Naive thymus-derived CD4-positive, alpha-beta T cell (primary cell): ENCODE measurements around the gene TECPR1. TPM values are rescaled to one million over a fixed set of nuclear protein-coding genes. Genes with fewer than 3 reads are reported as not detected.
A peak's percentile ranks its signal among the peaks of the same experiment; 100 is the strongest.

Experiments used
- ATAC-seq: fragments of 150-1000 bp; cut with Tn5 transposase; 2 replicates; pipeline ENCODE4 v1.10.0; 2021; ENCODE audit warnings: mild to moderate bottlenecking, moderate library complexity
- CTCF ChIA-PET: fragments of 350-600 bp; sonication (Branson Sonifier 250); formaldehyde crosslinking; loops from one replicate; lab custom pipeline; 2021; ENCODE audit warnings: antibody characterized with exemption; lab: Charles Lee
- POLR2A ChIA-PET: fragments of 350-600 bp; sonication (Branson Sonifier 250); formaldehyde crosslinking; loops from one replicate; lab custom pipeline; 2021; ENCODE audit warnings: antibody characterized with exemption, inconsistent platforms; lab: Charles Lee
- DNase-seq, 9 donors: peaks; one replicate each; pipeline versions ENCODE4 v3.0.0 to v3.0.0-alpha.2; 2020 to 2022; ENCODE audit warnings: mixed read lengths in 1 of 9
- H3K27ac ChIP-seq: one replicate; pipeline ENCODE4 v1.7.0; 2013; ENCODE audit warnings: mild to moderate bottlenecking, low read depth, low read length, moderate library complexity
- H3K27me3 ChIP-seq, 2 donors: one replicate each; pipeline ENCODE4 v1.7.0; 2013; ENCODE audit warnings: low read length in 2 of 2, mild to moderate bottlenecking in 2 of 2, moderate library complexity in 2 of 2; ENCODE audit not compliant: control insufficient read depth in 2 of 2, insufficient read depth in 2 of 2
- H3K36me3 ChIP-seq, 3 experiments: 1 replicate in 2 of 3; 2 replicates in 1 of 3; pipeline ENCODE4 v1.7.0; 2013; ENCODE audit warnings: low read length in 3 of 3, mild to moderate bottlenecking in 3 of 3, moderate library complexity in 1 of 3; ENCODE audit not compliant: insufficient read depth in 3 of 3, control insufficient read depth in 2 of 3
- H3K4me1 ChIP-seq, 2 donors: one replicate each; pipeline ENCODE4 v1.7.0; 2013; ENCODE audit warnings: low read length in 2 of 2, mild to moderate bottlenecking in 2 of 2, moderate library complexity in 1 of 2; ENCODE audit not compliant: control insufficient read depth in 2 of 2, insufficient read depth in 2 of 2
- H3K4me3 ChIP-seq: 2 replicates; pipeline ENCODE4 v1.7.0; 2013; ENCODE audit warnings: mild to moderate bottlenecking, low read length
- H3K9me3 ChIP-seq, 3 experiments: 1 replicate in 2 of 3; 2 replicates in 1 of 3; pipeline ENCODE4 v1.7.0; 2013; ENCODE audit warnings: low read length in 3 of 3; ENCODE audit not compliant: control insufficient read depth in 2 of 3
- H3K27ac Mint-ChIP-seq, 9 donors: one replicate each; pipeline ENCODE4 v1.8.0; 2020 to 2022; ENCODE audit warnings: mixed read lengths in 9 of 9, mild to moderate bottlenecking in 8 of 9, moderate library complexity in 5 of 9, inconsistent platforms in 2 of 9
- H3K27me3 Mint-ChIP-seq, 5 donors: one replicate each; pipeline ENCODE4 v1.8.0; 2021 to 2022; ENCODE audit warnings: mixed read lengths in 5 of 5, mild to moderate bottlenecking in 1 of 5
- H3K36me3 Mint-ChIP-seq, 5 donors: one replicate each; pipeline ENCODE4 v1.8.0; 2020 to 2022; ENCODE audit warnings: mixed read lengths in 5 of 5, mild to moderate bottlenecking in 3 of 5, inconsistent platforms in 1 of 5
- H3K4me1 Mint-ChIP-seq, 7 donors: one replicate each; pipeline ENCODE4 v1.8.0; 2020 to 2022; ENCODE audit warnings: mixed read lengths in 7 of 7, mild to moderate bottlenecking in 3 of 7, inconsistent platforms in 1 of 7
- H3K4me3 Mint-ChIP-seq, 10 donors: one replicate each; pipeline ENCODE4 v1.8.0; 2020 to 2022; ENCODE audit warnings: mild to moderate bottlenecking in 10 of 10, mixed read lengths in 10 of 10, moderate library complexity in 6 of 10, inconsistent platforms in 2 of 10
- H3K9me3 Mint-ChIP-seq, 11 donors: one replicate each; pipeline ENCODE4 v1.8.0; 2020 to 2022; ENCODE audit warnings: mixed read lengths in 11 of 11, mild to moderate bottlenecking in 4 of 11, inconsistent platforms in 1 of 11, moderate library complexity in 1 of 11
- intact Hi-C, 2 donors: fragments of 100-400 bp; cut with micrococcal nuclease; formaldehyde crosslinking; loops; one replicate each; pipeline ENCODE4 v1.15.1; 2023
- polyA plus RNA-seq, 2 donors: library from polyadenylated mRNA; unstranded; fragments of 300-500 nt; fragmentation: Illumina TruSeq; gene quantifications; one replicate each; pipeline ENCODE4 v1.2.3, GENCODE V29; 2021
- total RNA-seq, 6 experiments: library from RNA in 5 of 6; stranded (reverse) in 5 of 6; gene quantifications; 1 replicate in 5 of 6; 2 replicates in 1 of 6; pipeline ENCODE4 v1.2.3 and lab custom pipeline; 2021 to 2026

The TECPR1 gene
- total and polyA plus RNA-seq, 7 experiments from 2014 or later, result 21.0 to 203 (median 119) TPM

- H3K4me1 Mint-ChIP-seq, result peaks cover 5 to 17% (median 14%) of the 10 kb centered on the region in 7 donors
- no peaks in the 10 kb centered on the region for H3K27me3 ChIP-seq
- DNase-seq (no peak), ATAC-seq (no peak)
- intact Hi-C loops, result no loop called here
- H3K27ac ChIP-seq, result no peak overlapping the region
- peaks cover 0 to 5% (median 3%) of the 10 kb centered on the region in 11 donors for H3K9me3 Mint-ChIP-seq
- peak overlapping the region in 2 of 9 donors; percentile 36 to 48 for H3K27ac Mint-ChIP-seq
- H3K4me3 ChIP-seq, result no peak overlapping the region
- no peaks in the 10 kb centered on the region for H3K9me3 ChIP-seq
- ChIA-PET POLR2A (interaction anchor here (0.6 kb wide), 1 partner anchor 57 kb away, joined by 3 read pairs; no protein-coding TSS in a partner anchor), CTCF (no interaction called here)
- H3K27me3 Mint-ChIP-seq, result no peaks in the 10 kb centered on the region
- peaks cover 14 to 60% (median 19%) of the 10 kb centered on the region in 5 donors for H3K36me3 Mint-ChIP-seq
- no peak overlapping the region for H3K4me3 Mint-ChIP-seq
- H3K36me3 ChIP-seq, result peaks cover 12 to 52% (median 24%) of the 10 kb centered on the region in 3 experiments
- H3K4me1 ChIP-seq, result no peaks in the 10 kb centered on the region
Measured at GRCh38 chr7:98194186-98194585, 57.8 kb downstream of the TECPR1 start.

- ATAC-seq, result no peak
- Histone ChIP-seq H3K36me3 (peaks cover 12 to 57% (median 24%) of the 10 kb centered on the region in 3 experiments), H3K4me3 (no peak overlapping the region), H3K27ac (no peak overlapping the region), H3K9me3 (no peaks in the 10 kb centered on the region), H3K4me1 (no peaks in the 10 kb centered on the region), H3K27me3 (no peaks in the 10 kb centered on the region)
- H3K4me1 Mint-ChIP-seq, result peaks cover 6 to 14% (median 12%) of the 10 kb centered on the region in 7 donors
- intact Hi-C loops, result no loop called here
- peaks cover 12 to 61% (median 22%) of the 10 kb centered on the region in 5 donors for H3K36me3 Mint-ChIP-seq
- no peaks in the 10 kb centered on the region for H3K27me3 Mint-ChIP-seq
- ChIA-PET CTCF (no interaction called here), POLR2A (no interaction called here)
- H3K9me3 Mint-ChIP-seq, result peaks cover 0 to under 1% (median 0%) of the 10 kb centered on the region in 11 donors
- DNase-seq, result no peak
- H3K4me3 Mint-ChIP-seq, result no peak overlapping the region
- H3K27ac Mint-ChIP-seq, result peak overlapping the region in 2 of 9 donors; percentile 36 to 59
Measured at GRCh38 chr7:98193474-98194180, 58.4 kb downstream of the TECPR1 start.

GRCh38 chr7:98192781-98193457 lies 59.1 kb downstream of the TECPR1 start:
- H3K27me3 Mint-ChIP-seq, result no peaks in the 10 kb centered on the region
- DNase-seq, result no peak
- Histone ChIP-seq H3K9me3 (no peaks in the 10 kb centered on the region), H3K4me3 (no peak overlapping the region), H3K4me1 (no peaks in the 10 kb centered on the region), H3K27ac (no peak overlapping the region), H3K36me3 (peaks cover 12 to 59% (median 27%) of the 10 kb centered on the region in 3 experiments), H3K27me3 (no peaks in the 10 kb centered on the region)
- no peak overlapping the region for H3K27ac Mint-ChIP-seq
- ATAC-seq, result no peak
- no peak overlapping the region for H3K4me3 Mint-ChIP-seq
- peaks cover 16 to 60% (median 25%) of the 10 kb centered on the region in 5 donors for H3K36me3 Mint-ChIP-seq
- H3K4me1 Mint-ChIP-seq, result peaks cover 6 to 17% (median 12%) of the 10 kb centered on the region in 7 donors
- ChIA-PET CTCF (no interaction called here), POLR2A (no interaction called here)
- H3K9me3 Mint-ChIP-seq, result peaks cover 0 to 2% (median 0%) of the 10 kb centered on the region in 11 donors
- intact Hi-C loops, result no loop called here

GRCh38 chr7:98191668-98192431 lies 60.2 kb downstream of the TECPR1 start:
- H3K36me3 ChIP-seq, result peaks cover 12 to 65% (median 32%) of the 10 kb centered on the region in 3 experiments
- CTCF ChIA-PET, result interaction anchor here (0.6 kb wide), 1 partner anchor 171 kb away, joined by 3 read pairs; no protein-coding TSS in a partner anchor

GRCh38 chr7:98189559-98189958 lies 62.5 kb downstream of the TECPR1 start:
- Mint-ChIP-seq H3K4me3 (no peak overlapping the region), H3K9me3 (peaks cover 0 to 2% (median 0%) of the 10 kb centered on the region in 11 donors), H3K36me3 (peaks cover 13 to 62% (median 26%) of the 10 kb centered on the region in 5 donors), H3K27me3 (no peaks in the 10 kb centered on the region), H3K27ac (peak overlapping the region in 6 of 9 donors; percentile 14 to 77 (median 40)), H3K4me1 (peaks cover 0 to 12% (median 7%) of the 10 kb centered on the region in 7 donors)
- Histone ChIP-seq H3K27ac (no peak overlapping the region), H3K9me3 (no peaks in the 10 kb centered on the region), H3K4me1 (no peaks in the 10 kb centered on the region), H3K27me3 (no peaks in the 10 kb centered on the region), H3K36me3 (peaks cover 12 to 64% (median 32%) of the 10 kb centered on the region in 3 experiments), H3K4me3 (no peak overlapping the region)
- DNase-seq (no peak), ATAC-seq (no peak)
- intact Hi-C loops, result no loop called here
- CTCF ChIA-PET, result no interaction called here
- POLR2A ChIA-PET, result interaction anchor here (1.0 to 1.5 kb wide), 2 partner anchors 13 to 62 kb away, joined by 3 to 4 read pairs; no protein-coding TSS in a partner anchor

More at GRCh38 chr7:98191668-98192431, 60.2 kb downstream of the TECPR1 start:
- Mint-ChIP-seq H3K27me3 (no peaks in the 10 kb centered on the region), H3K4me3 (no peak overlapping the region), H3K9me3 (peaks cover 0 to 2% (median 0%) of the 10 kb centered on the region in 11 donors), H3K4me1 (peaks cover 6 to 17% (median 10%) of the 10 kb centered on the region in 7 donors), H3K36me3 (peaks cover 17 to 64% (median 26%) of the 10 kb centered on the region in 5 donors), H3K27ac (no peak overlapping the region)
- no peak overlapping the region for H3K4me3 ChIP-seq
- POLR2A ChIA-PET, result no interaction called here
- H3K27ac ChIP-seq, result no peak overlapping the region
- intact Hi-C loops, result no loop called here
- ATAC-seq (no peak), DNase-seq (no peak)
- no peaks in the 10 kb centered on the region for H3K9me3 ChIP-seq
- no peaks in the 10 kb centered on the region for H3K4me1 ChIP-seq
- no peaks in the 10 kb centered on the region for H3K27me3 ChIP-seq

- Mint-ChIP-seq H3K36me3 (peaks cover 14 to 53% (median 22%) of the 10 kb centered on the region in 5 donors), H3K9me3 (peaks cover 0 to 2% (median 0%) of the 10 kb centered on the region in 11 donors), H3K27me3 (no peaks in the 10 kb centered on the region), H3K27ac (no peak overlapping the region), H3K4me3 (no peak overlapping the region), H3K4me1 (peaks cover 0 to 12% (median 7%) of the 10 kb centered on the region in 7 donors)
- Histone ChIP-seq H3K27ac (no peak overlapping the region), H3K9me3 (no peaks in the 10 kb centered on the region), H3K4me3 (no peak overlapping the region), H3K4me1 (no peaks in the 10 kb centered on the region), H3K36me3 (peaks cover 1 to 40% (median 14%) of the 10 kb centered on the region in 3 experiments), H3K27me3 (no peaks in the 10 kb centered on the region)
- CTCF ChIA-PET, result no interaction called here
- no peak for DNase-seq
- intact Hi-C loops, result no loop called here
- no peak for ATAC-seq
- POLR2A ChIA-PET, result interaction anchor here (0.6 kb wide), 1 partner anchor 139 kb away, joined by 4 read pairs; no protein-coding TSS in a partner anchor
Measured at GRCh38 chr7:98187138-98187502, 64.9 kb downstream of the TECPR1 start.
